ENCODE results near the gene ARHGAP42.
"Not testable (repeated sequence)": the region's sequence is repeated elsewhere in the genome, so short reads cannot be mapped to it uniquely, and the experiment has no call there.

Gene ARHGAP42

GRCh38 chr11:100748153-100748552, 61.1 kb downstream of the ARHGAP42 start:
- no peaks in the 10 kb centered on the region for H3K27me3 Mint-ChIP-seq (ENCODE audit: low read depth)
- no peak overlapping the region for H3K27ac Mint-ChIP-seq
- no peak overlapping the region for H3K4me3 Mint-ChIP-seq
- DNase-seq (ENCODE audit: low spot score): no peak
- no peaks in the 10 kb centered on the region for H3K4me1 Mint-ChIP-seq (ENCODE audit: low read depth)
- peaks cover 20% of the 10 kb centered on the region for H3K9me3 Mint-ChIP-seq
- no peaks in the 10 kb centered on the region for H3K36me3 Mint-ChIP-seq (ENCODE audit: low read depth)

- not testable (repeated sequence) for H3K36me3 Mint-ChIP-seq (ENCODE audit: low read depth); H3K4me1 Mint-ChIP-seq (ENCODE audit: low read depth); H3K4me3 Mint-ChIP-seq; H3K27ac Mint-ChIP-seq; DNase-seq (ENCODE audit: low spot score); H3K27me3 Mint-ChIP-seq (ENCODE audit: low read depth)
- peaks cover 14% of the 10 kb centered on the region for H3K9me3 Mint-ChIP-seq
Measured at GRCh38 chr11:100749887-100750565, 62.9 kb downstream of the ARHGAP42 start.

- H3K9me3 Mint-ChIP-seq: peaks cover 11% of the 10 kb centered on the region
- not testable (repeated sequence) for H3K4me3 Mint-ChIP-seq; H3K4me1 Mint-ChIP-seq (ENCODE audit: low read depth); DNase-seq (ENCODE audit: low spot score); H3K36me3 Mint-ChIP-seq (ENCODE audit: low read depth); H3K27me3 Mint-ChIP-seq (ENCODE audit: low read depth); H3K27ac Mint-ChIP-seq
Measured at GRCh38 chr11:100750566-100750891, 63.4 kb downstream of the ARHGAP42 start.

- no peak for DNase-seq (ENCODE audit: low spot score)
- H3K36me3 Mint-ChIP-seq (ENCODE audit: low read depth): no peaks in the 10 kb centered on the region
- no peak overlapping the region for H3K4me3 Mint-ChIP-seq
- no peaks in the 10 kb centered on the region for H3K27me3 Mint-ChIP-seq (ENCODE audit: low read depth)
- no peaks in the 10 kb centered on the region for H3K4me1 Mint-ChIP-seq (ENCODE audit: low read depth)
- H3K27ac Mint-ChIP-seq: no peak overlapping the region
- H3K9me3 Mint-ChIP-seq: peaks cover 11% of the 10 kb centered on the region
Measured at GRCh38 chr11:100752371-100753171, 65.5 kb downstream of the ARHGAP42 start.

GRCh38 chr11:100753172-100753543, 66.1 kb downstream of the ARHGAP42 start:
- H3K4me3 Mint-ChIP-seq: no peak overlapping the region
- no peaks in the 10 kb centered on the region for H3K27me3 Mint-ChIP-seq (ENCODE audit: low read depth)
- peaks cover 11% of the 10 kb centered on the region for H3K9me3 Mint-ChIP-seq
- no peak overlapping the region for H3K27ac Mint-ChIP-seq
- no peaks in the 10 kb centered on the region for H3K4me1 Mint-ChIP-seq (ENCODE audit: low read depth)
- DNase-seq (ENCODE audit: low spot score): no peak
- no peaks in the 10 kb centered on the region for H3K36me3 Mint-ChIP-seq (ENCODE audit: low read depth)

- no peaks in the 10 kb centered on the region for H3K4me1 Mint-ChIP-seq (ENCODE audit: low read depth)
- H3K27me3 Mint-ChIP-seq (ENCODE audit: low read depth): no peaks in the 10 kb centered on the region
- no peaks in the 10 kb centered on the region for H3K36me3 Mint-ChIP-seq (ENCODE audit: low read depth)
- no peak overlapping the region for H3K27ac Mint-ChIP-seq
- H3K9me3 Mint-ChIP-seq: peaks cover 11% of the 10 kb centered on the region
- no peak for DNase-seq (ENCODE audit: low spot score)
- no peak overlapping the region for H3K4me3 Mint-ChIP-seq
Measured at GRCh38 chr11:100753571-100753970, 66.5 kb downstream of the ARHGAP42 start.

GRCh38 chr11:100756559-100756958, 69.5 kb downstream of the ARHGAP42 start:
- H3K4me3 Mint-ChIP-seq: no peak overlapping the region
- H3K27ac Mint-ChIP-seq: no peak overlapping the region

GRCh38 chr11:100757646-100758045, 70.6 kb downstream of the ARHGAP42 start:
- Mint-ChIP-seq H3K4me3 (no peak overlapping the region), H3K4me1 (ENCODE audit: low read depth) (no peaks in the 10 kb centered on the region), H3K36me3 (ENCODE audit: low read depth) (no peaks in the 10 kb centered on the region), H3K27ac (no peak overlapping the region), H3K27me3 (ENCODE audit: low read depth) (no peaks in the 10 kb centered on the region), H3K9me3 (peaks cover 2% of the 10 kb centered on the region)
- no peak for DNase-seq (ENCODE audit: low spot score)

More at GRCh38 chr11:100756559-100756958, 69.5 kb downstream of the ARHGAP42 start:
- H3K9me3 Mint-ChIP-seq: peaks cover 3% of the 10 kb centered on the region
- H3K27me3 Mint-ChIP-seq (ENCODE audit: low read depth): no peaks in the 10 kb centered on the region
- H3K4me1 Mint-ChIP-seq (ENCODE audit: low read depth): no peaks in the 10 kb centered on the region
- no peak for DNase-seq (ENCODE audit: low spot score)
- no peaks in the 10 kb centered on the region for H3K36me3 Mint-ChIP-seq (ENCODE audit: low read depth)

- Mint-ChIP-seq H3K27ac (no peak overlapping the region), H3K4me3 (no peak overlapping the region), H3K27me3 (ENCODE audit: low read depth) (no peaks in the 10 kb centered on the region), H3K4me1 (ENCODE audit: low read depth) (no peaks in the 10 kb centered on the region), H3K9me3 (no peaks in the 10 kb centered on the region), H3K36me3 (ENCODE audit: low read depth) (no peaks in the 10 kb centered on the region)
- no peak for DNase-seq (ENCODE audit: low spot score)
Measured at GRCh38 chr11:100759106-100759505, 72.0 kb downstream of the ARHGAP42 start.

- H3K36me3 Mint-ChIP-seq (ENCODE audit: low read depth): no peaks in the 10 kb centered on the region
- H3K27ac Mint-ChIP-seq: no peak overlapping the region
- DNase-seq (ENCODE audit: low spot score): no peak
- H3K9me3 Mint-ChIP-seq: no peaks in the 10 kb centered on the region
- H3K27me3 Mint-ChIP-seq (ENCODE audit: low read depth): no peaks in the 10 kb centered on the region
- H3K4me3 Mint-ChIP-seq: no peak overlapping the region
- H3K4me1 Mint-ChIP-seq (ENCODE audit: low read depth): no peaks in the 10 kb centered on the region
Measured at GRCh38 chr11:100759856-100760255, 72.8 kb downstream of the ARHGAP42 start.

GRCh38 chr11:100760744-100761143, 73.7 kb downstream of the ARHGAP42 start:
- no peak overlapping the region for H3K4me3 Mint-ChIP-seq
- no peak for DNase-seq (ENCODE audit: low spot score)
- no peaks in the 10 kb centered on the region for H3K4me1 Mint-ChIP-seq (ENCODE audit: low read depth)
- no peaks in the 10 kb centered on the region for H3K36me3 Mint-ChIP-seq (ENCODE audit: low read depth)
- H3K27ac Mint-ChIP-seq: no peak overlapping the region
- no peaks in the 10 kb centered on the region for H3K27me3 Mint-ChIP-seq (ENCODE audit: low read depth)
- H3K9me3 Mint-ChIP-seq: no peaks in the 10 kb centered on the region

- Mint-ChIP-seq H3K27me3 (ENCODE audit: low read depth) (no peaks in the 10 kb centered on the region), H3K36me3 (ENCODE audit: low read depth) (no peaks in the 10 kb centered on the region), H3K4me3 (no peak overlapping the region), H3K9me3 (no peaks in the 10 kb centered on the region), H3K27ac (no peak overlapping the region), H3K4me1 (ENCODE audit: low read depth) (no peaks in the 10 kb centered on the region)
- no peak for DNase-seq (ENCODE audit: low spot score)
Measured at GRCh38 chr11:100761841-100762240, 74.8 kb downstream of the ARHGAP42 start.

GRCh38 chr11:100766764-100767163, 79.7 kb downstream of the ARHGAP42 start:
- Mint-ChIP-seq H3K4me3 (no peak overlapping the region), H3K27ac (no peak overlapping the region), H3K27me3 (ENCODE audit: low read depth) (no peaks in the 10 kb centered on the region), H3K9me3 (no peaks in the 10 kb centered on the region), H3K4me1 (ENCODE audit: low read depth) (no peaks in the 10 kb centered on the region), H3K36me3 (ENCODE audit: low read depth) (no peaks in the 10 kb centered on the region)
- no peak for DNase-seq (ENCODE audit: low spot score)

- Mint-ChIP-seq H3K4me3 (no peak overlapping the region), H3K36me3 (ENCODE audit: low read depth) (no peaks in the 10 kb centered on the region), H3K27ac (no peak overlapping the region), H3K27me3 (ENCODE audit: low read depth) (no peaks in the 10 kb centered on the region), H3K4me1 (ENCODE audit: low read depth) (no peaks in the 10 kb centered on the region), H3K9me3 (no peaks in the 10 kb centered on the region)
- no peak for DNase-seq (ENCODE audit: low spot score)
Measured at GRCh38 chr11:100769165-100769564, 82.1 kb downstream of the ARHGAP42 start.

- Mint-ChIP-seq H3K36me3 (ENCODE audit: low read depth) (no peaks in the 10 kb centered on the region), H3K27me3 (ENCODE audit: low read depth) (no peaks in the 10 kb centered on the region), H3K9me3 (no peaks in the 10 kb centered on the region), H3K27ac (no peak overlapping the region), H3K4me1 (ENCODE audit: low read depth) (no peaks in the 10 kb centered on the region), H3K4me3 (no peak overlapping the region)
- no peak for DNase-seq (ENCODE audit: low spot score)
Measured at GRCh38 chr11:100769617-100770016, 82.5 kb downstream of the ARHGAP42 start.
